M059J (cell line): ENCODE data around the gene SHANK1. TPM values are rescaled to one million over a fixed set of nuclear protein-coding genes. Genes with fewer than 3 reads are reported as not detected.
A peak's percentile ranks its signal among the peaks of the same experiment; 100 is the strongest.

Source experiments
- DNase-seq: peaks from one replicate; pipeline ENCODE4 v3.0.0-alpha.2; 2012; ENCODE audit warnings: low read depth
- total RNA-seq: library from RNA; depleted of rRNA; stranded (reverse); fragments of >200 nt; shearing (Covaris generic); gene quantifications from 2 replicates; pipeline ENCODE4 v1.2.3, GENCODE V29; 2014

Gene SHANK1
- total RNA-seq, 1 experiment from 2014 or later, result 0.15 TPM

DNA sequence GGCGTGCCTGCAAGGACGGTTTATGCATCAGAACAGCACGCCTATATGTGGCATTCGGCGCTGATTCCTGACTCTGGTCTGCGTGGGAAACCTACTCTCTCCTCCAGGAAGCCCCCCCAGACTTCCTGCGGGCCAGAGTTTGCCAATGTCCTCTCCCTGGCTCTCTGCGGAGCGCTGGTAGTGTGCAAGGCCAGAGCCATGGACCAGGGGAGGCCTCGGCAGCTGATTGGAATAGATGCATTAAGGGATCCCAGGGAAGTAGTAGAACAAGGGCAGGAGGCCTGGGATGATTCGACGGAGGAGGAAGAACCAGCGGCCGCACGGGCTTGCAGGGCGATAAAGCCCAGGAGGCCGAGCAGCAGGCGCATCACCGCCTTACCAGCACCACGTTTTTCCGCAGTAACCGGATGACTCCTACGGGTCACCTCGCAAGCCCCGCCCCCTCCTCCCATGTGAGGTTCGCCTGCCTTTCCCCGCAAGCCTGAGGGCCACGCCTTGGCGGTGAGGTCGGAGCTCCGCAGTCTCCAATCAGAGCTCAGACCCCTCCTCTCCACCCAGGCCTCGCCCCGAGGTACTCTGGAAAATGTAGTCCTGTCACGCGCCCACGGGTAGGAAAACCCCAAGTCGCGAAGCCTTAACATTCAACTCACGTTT lies 8.6 kb upstream of the SHANK1 start:
- no peak for DNase-seq

DNA sequence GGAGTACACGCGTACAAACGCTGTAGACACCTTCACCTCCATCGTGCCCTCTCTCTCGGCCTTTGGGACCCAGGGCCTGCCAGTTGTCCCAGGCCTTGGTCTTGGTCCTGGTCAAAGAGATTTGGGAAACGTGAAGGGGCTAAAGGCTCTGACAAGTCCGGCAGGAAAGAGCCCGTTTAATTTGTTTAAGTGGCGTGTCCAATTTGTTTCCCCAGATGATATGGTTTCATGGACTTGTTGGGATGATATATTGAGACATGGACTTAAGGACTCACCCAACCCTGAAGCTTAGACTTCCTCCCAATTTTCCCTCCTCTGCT lies 6.3 kb upstream of the SHANK1 start:
- no peak for DNase-seq

DNA sequence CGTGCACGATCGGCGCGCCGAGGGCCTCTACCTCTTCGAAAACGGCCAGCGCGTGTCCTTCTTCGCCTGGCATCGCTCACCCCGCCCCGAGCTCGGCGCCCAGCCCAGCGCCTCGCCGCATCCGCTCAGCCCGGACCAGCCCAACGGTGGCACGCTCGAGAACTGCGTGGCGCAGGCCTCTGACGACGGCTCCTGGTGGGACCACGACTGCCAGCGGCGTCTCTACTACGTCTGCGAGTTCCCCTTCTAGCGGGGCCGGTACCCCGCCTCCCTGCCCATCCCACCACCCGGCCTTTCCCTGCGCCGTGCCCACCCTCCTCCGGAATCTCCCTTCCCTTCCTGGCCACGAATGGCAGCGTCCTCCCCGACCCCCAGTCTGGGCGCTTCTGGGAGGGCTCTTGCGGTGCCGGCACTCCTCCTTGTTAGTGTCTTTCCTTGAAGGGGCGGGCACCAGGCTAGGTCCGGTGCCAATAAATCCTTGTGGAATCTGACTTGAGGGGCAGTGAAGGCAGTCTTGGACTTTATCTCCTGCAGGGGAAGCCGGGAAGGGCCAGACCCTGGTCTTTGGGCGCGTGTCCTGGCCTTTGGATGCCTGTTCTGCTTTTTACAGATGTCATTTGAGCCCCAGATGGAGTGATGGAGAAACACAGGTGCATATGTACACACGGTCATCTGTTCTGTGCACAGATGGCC lies 5.8 kb upstream of the SHANK1 start:
- DNase-seq, result no peak

DNA sequence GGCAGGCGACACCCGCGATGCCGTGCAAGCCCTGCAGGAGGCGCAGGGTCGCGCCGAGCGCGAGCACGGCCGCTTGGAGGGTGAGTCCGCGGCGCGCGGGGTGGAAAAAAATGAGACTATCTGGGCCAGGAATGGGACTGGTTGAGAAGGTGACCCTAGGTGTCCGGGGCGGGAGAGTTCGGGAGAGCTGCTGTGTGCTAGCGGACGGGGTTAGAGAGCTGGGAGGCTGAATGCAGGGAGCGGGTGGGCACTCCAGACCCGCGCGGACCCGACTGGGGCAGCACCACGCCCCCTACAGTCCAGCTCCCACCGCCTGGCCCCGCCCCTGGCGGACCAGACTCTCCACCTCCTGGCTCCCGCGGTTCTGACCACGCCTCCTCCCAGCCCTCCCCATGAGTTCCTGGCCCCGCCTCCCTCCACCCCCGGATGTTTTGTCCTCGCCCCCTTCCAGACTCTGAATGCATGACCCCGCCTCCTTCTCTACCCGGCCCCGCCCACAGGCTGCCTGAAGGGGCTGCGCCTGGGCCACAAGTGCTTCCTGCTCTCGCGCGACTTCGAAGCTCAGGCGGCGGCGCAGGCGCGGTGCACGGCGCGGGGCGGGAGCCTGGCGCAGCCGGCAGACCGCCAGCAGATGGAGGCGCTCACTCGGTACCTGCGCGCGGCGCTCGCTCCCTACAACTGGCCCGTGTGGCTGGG lies 5.1 kb upstream of the SHANK1 start:
- DNase-seq, result peak; percentile 98

GRCh38 chr19:50723735-50724521 lies 4.3 kb upstream of the SHANK1 start:
- no peak for DNase-seq

DNA sequence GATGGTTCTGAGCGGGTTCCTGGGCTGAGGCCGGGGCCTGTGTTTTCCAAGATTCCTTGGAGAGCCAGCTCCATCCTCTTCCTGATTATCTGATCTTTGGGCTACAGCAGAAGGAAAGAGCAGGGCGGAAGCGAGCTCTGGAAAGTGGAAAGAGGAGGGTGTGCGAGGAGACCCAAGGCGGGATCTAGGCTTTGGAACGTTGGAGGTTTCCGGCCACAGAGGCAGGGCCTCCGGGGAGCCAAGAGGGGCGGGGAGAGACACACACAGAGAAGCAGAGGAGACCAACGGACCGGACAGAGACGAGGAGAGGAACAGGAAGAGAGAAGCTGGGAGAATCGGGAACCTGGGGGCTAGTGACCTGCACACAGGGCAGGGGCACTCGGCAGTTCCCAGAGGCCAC lies 3.5 kb upstream of the SHANK1 start, which contains the start of gene CLEC11A:
Gene CLEC11A (plus strand): TSS at position 296 of the 400 bp plus-strand sequence. CDS start 162 bp downstream, outside the sequence.
- peak; percentile 40 for DNase-seq

- DNase-seq, result no peak
These were observed 2.8 kb upstream of the SHANK1 start for GRCh38 chr19:50722201-50723013.

DNA sequence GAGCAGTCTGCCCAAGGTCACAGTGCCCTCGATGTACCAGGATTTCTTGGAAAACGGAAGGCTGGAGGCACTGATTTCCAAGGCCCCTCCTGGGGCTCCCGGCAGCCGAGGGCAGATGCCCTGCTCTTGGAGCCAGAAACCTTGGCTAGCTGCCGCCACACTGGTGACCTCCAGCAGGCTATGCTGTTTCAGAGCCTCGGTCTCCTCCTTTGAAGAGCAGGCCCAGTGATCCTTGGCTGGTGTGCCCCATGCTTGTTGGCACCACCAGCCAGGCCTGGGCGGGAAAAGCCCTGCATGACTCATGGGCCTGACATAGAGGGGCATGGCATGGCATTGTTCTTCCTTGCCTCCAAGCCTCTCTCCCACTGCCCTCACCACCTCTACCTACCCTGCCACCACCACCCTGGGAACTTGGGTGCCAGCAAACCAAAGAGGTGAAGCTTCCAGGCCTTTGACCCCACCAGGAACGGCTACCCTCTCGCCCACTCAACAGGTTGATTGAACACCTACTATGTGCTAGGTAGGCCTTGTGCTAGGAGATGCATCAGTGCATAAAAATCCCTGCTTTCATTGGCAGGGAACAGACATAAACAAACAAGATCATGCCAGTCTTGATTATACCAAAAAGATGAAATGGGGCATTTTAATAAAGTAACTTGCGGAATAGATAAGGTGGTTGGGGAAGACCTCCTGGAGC lies 2.0 kb upstream of the SHANK1 start:
- peak; percentile 45 for DNase-seq

GRCh38 chr19:50720921-50721381 lies 1.3 kb upstream of the SHANK1 start:
- DNase-seq, result peak; percentile 24

- DNase-seq, result no peak
These were observed 749 bp upstream of the SHANK1 start for GRCh38 chr19:50720181-50720920.

GRCh38 chr19:50719119-50719435 lies 525 bp downstream of the SHANK1 start:
- DNase-seq, result no peak

GRCh38 chr19:50718255-50719118 lies 1.1 kb downstream of the SHANK1 start:
- no peak for DNase-seq

GRCh38 chr19:50717891-50718254 lies 1.7 kb downstream of the SHANK1 start:
- DNase-seq, result no peak

GRCh38 chr19:50717026-50717723 lies 2.4 kb downstream of the SHANK1 start:
- no peak for DNase-seq

DNA sequence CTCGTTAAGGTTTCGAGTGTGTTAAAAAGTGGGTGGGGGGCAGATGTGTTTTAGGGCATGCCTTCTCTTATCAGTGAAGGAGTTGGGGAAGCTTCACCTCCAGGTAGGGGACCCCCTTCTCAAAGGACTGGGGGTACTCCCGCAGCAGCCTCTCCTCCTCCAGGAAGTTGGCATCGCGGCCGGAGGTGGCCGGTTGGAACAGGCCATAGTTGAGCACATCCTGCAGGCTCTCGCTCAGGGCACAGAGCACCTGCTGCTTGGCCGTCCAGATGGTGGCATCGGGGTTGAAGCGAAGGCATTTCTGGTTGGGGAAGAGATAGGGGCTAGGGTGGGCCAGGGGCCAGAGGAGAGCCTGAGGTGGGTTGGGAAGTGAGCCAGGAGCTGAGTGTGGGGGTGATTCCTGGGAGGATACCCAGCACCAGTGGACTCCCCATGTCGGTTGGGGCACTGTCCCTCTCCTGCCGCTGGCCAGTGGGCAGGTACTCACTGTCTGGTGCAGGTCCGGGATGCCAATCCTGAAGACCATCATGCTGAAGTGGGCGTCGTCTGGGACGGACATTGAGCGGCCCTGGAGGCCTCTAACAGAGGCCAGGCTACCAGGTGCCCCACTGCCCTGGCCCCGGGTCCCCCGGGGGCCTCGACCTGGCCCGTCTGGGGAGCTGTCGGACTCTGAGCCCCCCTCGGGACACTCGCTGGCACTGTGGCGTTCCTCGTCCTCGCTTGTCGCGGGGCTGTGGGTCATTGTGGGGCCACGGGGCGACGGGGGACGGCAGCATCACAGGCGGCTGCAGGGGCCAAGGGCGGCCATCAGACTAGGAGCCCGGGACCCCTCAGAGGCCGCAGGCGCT lies 3.2 kb downstream of the SHANK1 start:
- DNase-seq, result no peak

GRCh38 chr19:50713556-50714236 lies 5.9 kb downstream of the SHANK1 start:
- no peak for DNase-seq

DNA sequence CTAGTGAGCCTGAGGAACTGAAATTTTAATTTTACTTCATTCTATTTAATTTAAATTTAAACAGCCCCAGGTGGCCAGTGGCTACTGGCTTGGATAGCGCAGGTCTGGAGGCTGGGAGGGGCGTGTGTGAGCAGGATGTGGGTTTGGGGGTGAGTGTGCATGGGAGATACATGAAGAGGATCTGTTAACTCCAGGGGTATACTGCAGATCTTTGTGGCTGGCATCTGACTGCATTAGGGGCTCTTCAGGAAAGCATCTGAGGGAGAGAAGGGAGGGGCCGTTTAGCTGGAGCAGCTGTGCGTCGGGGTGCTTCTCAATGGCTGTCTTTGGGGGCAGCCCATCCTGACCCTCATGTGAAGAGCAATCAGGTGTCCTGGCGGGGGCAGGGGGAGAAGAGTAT lies 6.8 kb downstream of the SHANK1 start:
- DNase-seq, result no peak
